GM21786 (cell line): ENCODE data around the gene STK36.
"Not testable (repeated sequence)": the region's sequence is repeated elsewhere in the genome, so short reads cannot be mapped to it uniquely, and the experiment has no call there.

Experiments
- ATAC-seq: cut with Tn5 transposase; IDR thresholded peaks from one replicate; pipeline ENCODE4 v1.9.1; 2021; ENCODE audit not compliant: unreplicated experiment

The STK36 gene

DNA sequence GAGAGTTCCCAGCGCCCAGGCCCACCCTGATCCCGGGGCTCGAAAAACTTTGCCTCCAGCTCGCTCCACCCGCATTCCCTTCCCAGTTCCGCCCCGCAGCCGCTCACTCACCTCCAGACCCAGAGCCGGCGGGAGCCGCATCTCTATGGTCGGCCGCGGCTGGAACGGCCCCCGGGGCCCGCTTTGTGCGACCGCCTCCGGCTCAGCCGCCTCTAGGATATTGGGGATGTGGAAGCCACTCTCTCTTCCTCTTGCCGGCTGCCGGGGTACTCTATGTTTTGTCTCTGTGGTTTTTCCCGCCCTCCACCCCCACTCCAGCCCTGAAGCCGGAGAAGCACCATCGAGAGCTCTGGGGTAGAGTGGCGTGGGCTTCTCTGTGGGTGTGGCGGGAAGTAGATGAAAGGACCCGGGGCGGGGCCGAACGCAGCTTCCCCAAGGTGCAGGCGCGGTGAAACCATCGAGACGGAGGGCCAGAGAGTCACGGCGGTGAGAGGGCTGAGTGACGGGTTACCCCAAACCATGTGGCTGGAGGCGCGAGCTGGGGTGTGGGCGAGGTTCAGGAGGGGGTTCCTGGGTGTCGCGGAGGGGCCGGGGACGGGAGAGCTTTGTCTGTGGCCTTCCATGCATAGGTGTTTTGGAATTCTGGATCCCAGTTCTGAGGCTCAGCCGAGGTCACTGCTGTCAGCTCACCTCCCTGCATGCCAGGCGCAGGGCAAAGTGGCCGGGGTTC, 12.5 kb upstream of the STK36 start, which contains the start of the genes BCS1L and ZNF142:
BCS1L (plus strand) TSS at position 426 of the 730 bp plus-strand sequence. CDS start 1,305 bp downstream, outside the sequence.
ZNF142 (minus strand) TSS at position 366 of the 730 bp plus-strand sequence. CDS start 3,194 bp downstream, outside the sequence.
- ATAC-seq: peak; percentile 96

DNA sequence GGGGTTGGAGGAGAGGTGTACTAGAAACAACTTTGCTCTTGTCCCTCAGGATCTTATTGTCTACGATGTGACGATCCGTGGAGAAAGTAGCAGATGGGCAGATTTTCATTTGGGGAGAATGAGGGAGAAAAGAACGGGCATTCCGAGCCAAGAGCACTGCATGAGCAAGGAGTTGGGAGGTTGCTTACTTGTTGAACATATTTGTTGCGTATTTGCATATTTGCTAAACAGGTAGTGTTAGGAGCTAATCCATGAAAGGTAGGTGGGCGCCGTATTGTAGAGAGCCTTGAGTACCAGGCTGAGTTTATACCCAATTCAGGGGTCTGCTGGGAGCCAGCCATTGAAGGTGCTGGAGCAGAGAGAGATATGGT, 11.9 kb upstream of the STK36 start:
- no peak for ATAC-seq

DNA sequence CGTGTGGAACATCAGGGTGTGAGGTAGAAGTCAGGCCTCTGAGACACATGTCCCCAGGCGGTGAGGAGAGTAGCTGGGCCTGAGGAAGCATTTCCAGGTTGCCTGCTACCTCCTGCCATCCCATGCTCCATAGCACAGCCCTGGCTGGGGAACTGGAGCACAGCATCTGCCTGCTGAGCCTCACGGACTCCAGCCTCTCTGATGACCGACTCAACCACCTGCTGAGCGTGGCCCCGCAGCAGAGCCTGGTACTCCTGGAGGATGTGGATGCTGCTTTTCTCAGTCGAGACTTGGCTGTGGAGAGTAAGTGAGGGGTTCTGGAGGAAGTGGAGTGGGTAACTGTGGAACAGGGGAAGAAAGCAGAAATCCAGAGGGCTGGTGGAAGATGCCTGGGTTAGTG, 9.5 kb upstream of the STK36 start:
- no peak for ATAC-seq

DNA sequence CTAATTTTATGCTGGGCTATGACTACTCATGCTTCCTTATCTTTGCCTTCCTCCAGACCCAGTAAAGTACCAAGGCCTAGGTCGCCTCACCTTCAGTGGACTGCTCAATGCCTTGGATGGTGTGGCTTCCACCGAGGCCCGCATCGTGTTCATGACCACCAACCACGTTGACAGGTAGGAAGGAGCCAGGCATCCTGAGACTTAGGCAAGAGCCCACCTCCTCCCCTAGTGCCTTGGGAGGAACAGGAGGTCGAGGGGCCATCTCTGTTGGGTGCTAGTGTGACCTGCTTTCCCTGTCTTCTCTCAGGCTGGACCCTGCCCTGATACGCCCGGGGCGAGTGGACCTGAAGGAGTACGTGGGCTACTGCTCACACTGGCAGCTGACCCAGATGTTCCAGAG, 9.1 kb upstream of the STK36 start:
- ATAC-seq: no peak

DNA sequence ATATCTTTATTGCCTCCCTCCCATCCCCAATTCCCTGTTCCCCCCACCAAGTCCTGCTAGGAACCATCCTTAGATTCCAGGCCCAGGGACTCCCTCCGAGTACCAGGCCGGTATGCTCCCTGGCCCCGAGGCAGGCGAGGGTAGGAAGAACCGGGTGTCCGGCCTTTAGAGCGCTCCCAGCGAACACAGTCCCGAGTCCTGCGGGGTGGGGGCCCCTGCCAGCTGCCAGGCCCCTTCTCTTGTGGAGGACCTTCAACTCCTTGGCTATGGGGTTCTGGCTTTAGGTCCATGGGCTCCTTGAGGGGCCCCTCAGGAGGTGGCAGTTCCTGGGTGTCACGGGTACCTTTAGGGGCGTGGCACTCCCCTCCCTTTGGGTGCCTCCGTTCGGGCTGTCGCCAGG, 8.0 kb upstream of the STK36 start:
- no peak for ATAC-seq

DNA sequence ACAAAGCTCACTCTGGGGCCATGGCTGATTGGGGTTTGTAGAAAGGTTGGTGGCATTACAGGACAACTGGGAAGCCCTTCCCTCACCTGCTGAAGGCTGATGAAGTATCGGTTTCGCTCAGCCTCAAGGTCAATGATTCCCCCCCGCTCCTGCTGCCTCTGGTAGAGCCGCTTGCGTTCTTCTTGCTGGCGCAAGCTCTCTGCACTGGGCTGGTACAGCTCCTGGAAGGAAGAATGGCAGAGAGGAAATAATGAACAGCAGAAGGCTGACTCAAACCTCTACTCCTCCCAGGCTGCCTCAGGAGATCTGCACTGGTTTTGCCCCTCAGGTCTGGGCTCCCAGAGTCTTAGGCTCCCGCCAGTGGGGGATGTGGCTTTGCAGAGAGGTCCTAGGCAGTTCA, 7.2 kb upstream of the STK36 start:
- no peak for ATAC-seq

DNA sequence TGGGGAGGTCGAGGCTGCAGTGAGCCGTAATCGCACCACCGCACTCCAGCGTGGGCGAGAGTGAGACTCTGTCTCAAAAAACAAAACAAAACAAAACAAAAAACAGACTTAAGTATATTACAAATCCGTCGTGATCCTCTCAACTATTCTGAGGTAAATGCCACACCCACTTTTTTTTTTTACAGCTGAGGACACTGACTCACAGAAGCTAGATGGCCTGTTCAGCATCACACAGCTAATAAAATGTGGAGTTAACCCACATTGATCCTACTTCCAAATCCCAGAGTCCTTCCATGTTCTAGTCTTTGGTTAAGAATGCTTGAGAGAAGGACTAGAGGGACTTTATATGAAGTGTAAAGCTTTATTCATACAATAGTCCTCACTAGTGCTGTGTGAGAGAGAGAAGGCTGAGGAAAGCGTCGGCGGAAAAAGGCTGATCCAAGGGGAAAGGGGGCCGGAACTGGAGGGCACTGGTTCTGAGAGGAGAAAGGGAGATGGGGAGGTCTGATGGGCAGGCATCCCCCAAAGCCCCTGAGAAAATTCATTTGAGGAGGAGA, 711 bp upstream of the STK36 start:
- ATAC-seq: no peak

DNA sequence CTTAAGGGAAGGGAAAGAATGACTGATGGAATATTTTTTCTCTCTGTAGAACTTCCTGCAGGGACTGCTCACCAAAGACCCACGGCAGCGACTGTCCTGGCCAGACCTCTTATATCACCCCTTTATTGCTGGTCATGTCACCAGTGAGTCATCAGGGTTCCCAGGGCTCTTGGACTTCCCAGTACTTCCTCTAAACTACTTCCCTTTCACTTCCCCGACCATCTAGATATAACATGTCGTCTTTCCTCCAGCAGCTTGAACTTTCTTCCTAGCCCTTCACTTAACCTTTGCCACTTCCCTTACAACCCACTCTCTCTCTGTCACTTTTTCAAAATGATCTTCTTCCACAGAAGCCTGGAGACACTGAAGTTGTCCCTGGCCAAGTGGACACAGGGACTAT, 7.2 kb downstream of the STK36 start:
- no peak for ATAC-seq

DNA sequence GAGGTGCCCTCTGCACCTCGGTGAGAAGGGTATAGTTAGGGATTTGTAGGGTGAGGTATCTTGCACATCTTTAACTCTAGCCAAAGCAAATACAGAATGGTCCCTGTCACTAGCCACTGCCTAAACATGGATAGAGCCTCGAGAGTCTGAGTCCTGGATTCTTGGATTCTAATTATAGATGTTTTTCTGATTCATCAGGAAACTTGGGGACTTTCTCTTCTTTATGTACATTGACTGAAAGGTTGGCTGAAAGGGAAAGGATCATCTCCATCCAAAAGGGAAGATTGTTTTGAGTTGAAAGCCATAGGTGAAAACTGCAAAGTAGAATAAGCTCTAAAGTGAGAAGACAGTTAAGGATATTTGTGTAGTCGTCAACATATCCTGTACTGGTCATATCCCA, 8.2 kb downstream of the STK36 start:
- ATAC-seq: no peak

DNA sequence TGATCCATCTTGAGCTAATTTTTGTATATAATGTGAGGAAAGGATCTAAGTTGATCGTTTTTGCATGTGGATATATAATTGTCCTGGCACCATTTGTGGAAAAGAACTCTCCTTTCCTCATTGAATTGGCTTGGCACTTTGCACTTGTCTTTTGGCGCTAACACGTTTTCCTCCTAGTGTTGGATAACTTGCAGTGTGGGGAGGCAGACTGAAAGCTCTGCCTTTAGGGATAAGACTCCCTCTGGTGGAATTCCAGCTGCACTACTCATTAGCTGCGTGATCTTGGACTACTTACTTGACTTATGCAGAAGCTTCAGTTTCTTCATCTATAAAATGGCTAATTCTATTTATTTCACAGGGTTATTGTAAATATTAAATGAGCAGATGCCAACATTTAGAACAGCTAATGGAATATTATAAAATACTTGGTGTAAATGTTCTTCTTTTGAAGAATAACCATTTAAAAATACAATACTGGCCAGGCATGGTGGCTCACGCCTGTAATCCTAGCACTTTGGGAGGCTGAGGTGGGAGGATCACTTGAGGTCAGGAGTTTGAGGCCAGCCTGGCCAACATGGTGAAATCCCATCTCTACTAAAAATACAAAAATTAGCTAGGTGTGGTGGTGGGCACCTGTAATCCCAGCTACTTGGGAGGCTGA, 15.6 kb downstream of the STK36 start:
- not testable (repeated sequence) for ATAC-seq

DNA sequence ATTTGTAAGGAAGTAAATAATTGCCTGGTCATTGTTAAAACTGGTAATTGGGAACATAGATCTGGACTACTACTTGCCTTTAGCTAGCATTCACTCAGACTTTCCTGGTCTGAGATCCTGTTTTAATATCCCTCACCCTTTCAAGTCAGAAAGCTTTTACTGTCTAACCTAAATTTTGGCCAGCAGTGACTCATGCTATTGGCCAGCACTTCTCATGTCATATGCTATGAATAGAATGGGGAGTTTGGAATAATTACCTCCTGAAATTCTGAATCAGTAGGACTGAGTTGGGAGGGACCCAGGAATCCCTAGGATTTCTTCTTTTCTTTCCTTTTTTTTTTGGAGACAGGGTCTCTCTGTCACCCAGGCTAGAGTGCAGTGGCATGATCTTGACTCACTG, 19.3 kb downstream of the STK36 start:
- ATAC-seq: no peak

DNA sequence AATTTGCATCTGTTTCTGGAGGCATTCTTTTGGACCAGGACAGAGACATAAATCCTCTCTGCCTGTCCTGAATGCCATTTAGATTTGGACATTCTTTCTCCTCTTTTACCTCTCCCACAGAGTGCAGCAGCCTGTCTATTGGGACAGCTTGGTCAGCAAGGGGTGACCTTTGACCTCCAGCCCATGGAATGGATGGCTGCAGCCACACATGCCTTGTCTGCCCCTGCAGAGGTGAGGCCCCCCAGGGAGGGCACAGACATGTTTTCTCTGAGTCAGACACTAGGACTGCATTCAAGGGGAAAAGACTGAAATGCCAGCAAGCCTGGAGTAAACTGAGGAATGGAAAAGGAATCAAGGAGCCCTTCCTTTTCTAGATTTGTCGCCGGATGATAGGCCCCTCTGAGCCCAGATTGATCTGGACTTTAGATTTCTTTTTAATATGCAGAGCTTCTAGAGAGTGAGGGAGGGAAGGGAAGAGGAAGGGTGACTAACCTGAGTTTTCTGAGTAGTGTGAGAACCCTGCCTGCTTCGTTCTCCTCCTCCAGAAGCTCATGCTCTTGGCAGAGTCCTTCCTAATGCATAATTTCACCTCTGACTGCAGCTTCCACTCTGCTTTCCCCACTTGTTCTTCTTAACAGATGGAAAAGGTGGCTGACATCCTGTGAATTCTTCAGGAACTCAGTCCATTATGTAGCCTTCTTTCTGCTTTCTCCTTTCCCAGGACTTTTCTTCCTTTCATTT, 22.7 kb downstream of the STK36 start:
- ATAC-seq: no peak

DNA sequence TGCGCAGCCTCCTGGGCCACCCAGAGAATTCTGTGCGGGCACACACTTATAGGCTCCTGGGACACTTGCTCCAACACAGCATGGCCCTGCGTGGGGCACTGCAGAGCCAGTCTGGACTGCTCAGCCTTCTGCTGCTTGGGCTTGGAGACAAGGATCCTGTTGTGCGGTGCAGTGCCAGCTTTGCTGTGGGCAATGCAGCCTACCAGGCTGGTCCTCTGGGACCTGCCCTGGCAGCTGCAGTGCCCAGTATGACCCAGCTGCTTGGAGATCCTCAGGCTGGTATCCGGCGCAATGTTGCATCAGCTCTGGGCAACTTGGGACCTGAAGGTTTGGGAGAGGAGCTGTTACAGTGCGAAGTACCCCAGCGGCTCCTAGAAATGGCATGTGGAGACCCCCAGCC, 27.0 kb downstream of the STK36 start:
- ATAC-seq: no peak

DNA sequence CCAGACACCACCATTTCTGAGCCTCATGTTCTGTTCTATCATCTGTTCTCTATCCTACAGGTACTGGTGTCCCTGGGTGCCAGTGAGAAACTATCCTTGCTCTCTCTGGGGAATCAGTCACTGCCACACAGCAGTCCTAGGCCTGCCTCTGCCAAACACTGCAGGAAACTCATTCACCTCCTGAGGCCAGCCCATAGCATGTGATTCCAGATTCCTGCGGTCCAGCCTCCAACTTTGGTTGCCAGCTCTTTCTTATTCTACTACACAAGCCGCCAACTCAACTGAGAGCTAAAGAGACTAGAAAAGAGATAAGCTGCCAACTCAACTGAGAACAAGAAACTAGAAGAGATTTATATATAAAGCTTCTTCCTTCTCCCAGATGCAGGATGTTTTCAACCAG, 29.9 kb downstream of the STK36 start:
- ATAC-seq: no peak

DNA sequence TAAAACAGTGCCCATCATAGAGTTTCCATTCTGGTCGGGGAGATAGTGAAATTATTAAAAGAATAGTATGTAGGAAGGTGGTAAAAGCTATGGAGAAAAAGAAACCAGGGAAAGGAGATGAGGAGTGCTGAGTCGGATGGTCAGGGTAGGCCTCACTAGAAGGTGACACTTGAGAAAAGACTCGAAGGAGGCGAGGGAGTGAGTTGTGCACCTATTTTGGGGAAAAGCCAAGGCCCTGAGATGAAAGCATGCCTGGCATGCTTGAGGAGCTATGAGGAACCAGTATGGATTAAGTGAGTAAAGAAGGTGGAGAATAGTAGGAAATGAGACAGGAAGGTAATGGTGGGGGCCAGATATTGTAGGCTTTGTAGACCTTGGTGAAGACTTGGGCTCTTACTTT, 31.5 kb downstream of the STK36 start:
- ATAC-seq: no peak

DNA sequence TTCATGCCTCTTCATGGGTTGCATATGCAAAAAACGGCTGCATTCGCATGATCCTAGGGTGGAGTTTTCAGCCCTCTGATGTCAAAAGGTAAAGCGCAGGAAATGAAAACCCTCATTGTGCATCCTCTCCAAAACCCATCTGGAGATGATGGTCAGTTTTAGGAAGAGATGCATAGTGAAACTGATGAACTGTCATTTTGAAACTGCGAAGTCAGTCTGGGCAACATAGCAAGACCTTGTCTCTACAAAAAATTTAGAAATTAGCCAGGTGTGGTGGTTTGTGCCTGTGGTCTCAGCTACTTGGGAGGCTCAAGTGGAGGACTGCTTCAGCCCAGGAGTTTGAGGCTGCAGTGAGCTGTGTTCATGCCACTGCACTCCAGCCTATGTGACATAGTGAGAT, 36.2 kb downstream of the STK36 start:
- peak; percentile 39 for ATAC-seq

DNA sequence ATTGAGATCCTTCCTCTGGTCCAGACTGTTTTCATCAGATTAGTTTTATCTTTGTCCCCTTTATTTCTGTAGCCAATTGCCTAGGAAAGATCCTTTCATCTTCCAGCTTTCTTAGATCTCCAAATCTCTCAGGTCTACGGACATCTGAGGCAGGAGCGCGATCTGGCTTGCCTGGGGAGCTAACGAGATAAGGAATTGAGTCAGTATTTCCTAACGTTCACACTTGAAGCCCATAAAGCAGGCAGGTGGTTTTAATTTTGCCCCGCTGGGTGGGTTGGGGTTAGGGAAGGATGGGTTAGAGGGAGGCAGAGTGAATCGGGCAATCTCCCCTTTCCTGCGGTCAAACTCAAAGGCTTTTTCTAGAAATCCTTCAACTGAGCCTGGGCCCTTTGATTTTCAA, 38.0 kb downstream of the STK36 start:
- ATAC-seq: no peak

DNA sequence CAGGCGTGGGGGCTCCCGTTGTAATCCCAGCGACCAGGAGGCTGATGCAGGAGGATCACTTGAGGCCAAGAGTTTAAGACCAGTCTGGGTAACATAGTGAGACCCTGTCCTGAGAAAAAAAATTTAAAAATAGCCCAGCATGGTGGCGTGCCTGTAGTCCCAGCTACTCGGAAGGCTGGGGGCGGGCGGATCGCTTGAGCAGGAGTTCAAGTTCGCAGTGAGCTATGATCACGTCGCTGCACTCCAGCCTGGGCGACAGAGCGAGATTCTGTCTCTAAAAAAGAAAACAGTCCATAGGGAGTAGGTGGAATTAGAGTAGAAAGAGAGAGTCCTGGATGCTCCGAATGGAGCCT, 38.4 kb downstream of the STK36 start:
- ATAC-seq: no peak

DNA sequence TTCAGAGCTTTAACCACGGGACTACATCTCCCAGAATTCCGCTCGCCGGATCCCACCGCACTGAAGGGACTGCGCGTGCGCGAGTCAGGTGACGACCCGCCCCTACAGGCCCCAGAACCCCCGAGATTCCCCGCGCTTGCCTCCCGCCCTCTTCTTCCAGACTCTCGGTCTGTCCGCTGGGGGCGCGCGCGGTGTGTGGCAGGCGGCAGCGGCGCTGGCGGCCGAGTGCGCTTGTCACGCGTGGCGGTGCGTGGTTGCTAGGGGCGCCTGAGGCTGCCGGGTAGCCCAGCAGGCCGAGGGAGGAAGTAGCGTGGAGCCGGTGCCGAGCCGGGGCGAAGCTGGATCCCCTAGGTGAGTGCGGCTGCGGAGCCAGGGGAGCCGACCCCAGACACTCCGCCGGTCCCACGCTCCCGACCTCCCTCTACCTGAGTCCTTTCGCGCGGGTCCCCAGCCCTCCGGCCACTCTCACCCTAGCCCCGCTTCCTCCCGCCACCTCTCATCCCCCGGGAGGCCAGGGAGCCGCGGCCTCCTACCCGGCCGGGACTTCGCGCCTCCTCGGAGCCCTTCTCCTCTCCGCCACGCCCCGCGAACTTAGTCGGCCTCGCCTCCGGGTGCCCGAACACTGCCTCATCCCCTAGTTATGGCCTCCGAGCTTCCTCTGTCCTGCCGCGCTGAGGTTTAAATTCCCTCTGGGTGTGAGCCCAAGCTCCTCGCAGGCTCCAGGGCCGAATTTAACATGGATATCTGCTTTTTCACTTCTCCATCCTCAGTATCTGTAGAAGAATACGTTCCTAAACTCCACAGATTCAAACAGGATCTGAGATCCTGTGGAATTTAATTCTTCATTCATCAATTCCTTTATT, 39.0 kb downstream of the STK36 start, which contains the start of gene TTLL4:
TTLL4 (plus strand) TSS at position 149 of the 863 bp plus-strand sequence. CDS start 26,842 bp downstream, outside the sequence.
- ATAC-seq: peak; percentile 88

DNA sequence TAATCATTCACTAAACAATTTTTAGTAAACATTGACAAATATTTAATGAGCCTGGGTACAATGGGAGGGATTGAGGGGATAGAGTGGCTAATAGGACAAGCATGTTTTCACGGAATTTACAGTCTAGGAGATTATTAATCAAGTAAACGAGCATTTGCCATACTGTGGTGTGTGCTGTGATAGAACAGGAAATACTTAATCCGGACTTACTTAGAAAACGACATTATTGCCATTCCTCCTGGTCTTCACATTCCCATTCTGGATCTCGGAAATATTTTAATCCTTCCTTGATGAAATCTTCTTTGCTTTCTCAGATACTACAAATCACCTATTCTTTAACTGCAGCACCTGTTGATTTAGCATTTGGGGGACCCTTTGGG, 39.7 kb downstream of the STK36 start:
- no peak for ATAC-seq

DNA sequence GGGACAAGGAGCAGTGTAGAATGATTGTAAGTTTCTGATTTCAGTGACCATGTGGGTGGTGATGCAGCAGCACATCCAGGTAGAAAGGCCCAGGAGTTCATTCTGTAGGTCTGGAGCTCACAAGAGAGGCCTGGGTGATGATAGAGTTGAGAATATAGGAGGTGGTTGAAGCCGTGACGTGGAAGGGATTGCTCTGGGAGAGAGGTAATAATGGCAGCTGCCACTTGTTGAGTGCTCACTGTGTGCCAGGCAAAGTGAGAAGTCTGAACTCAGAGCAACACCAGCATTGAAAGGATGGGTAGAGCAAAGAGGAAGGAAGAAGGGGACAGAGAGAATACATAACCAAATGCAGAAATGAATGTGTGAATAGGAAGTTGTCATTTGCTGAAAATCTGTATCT, 42.0 kb downstream of the STK36 start:
- no peak for ATAC-seq
